ENCODE results near the gene NXNL1. TPM values are rescaled to one million over a fixed set of nuclear protein-coding genes. Genes with fewer than 3 reads are reported as not detected.

NXNL1 gene
- total and polyA plus RNA-seq, 9 donors: not detected

DNA sequence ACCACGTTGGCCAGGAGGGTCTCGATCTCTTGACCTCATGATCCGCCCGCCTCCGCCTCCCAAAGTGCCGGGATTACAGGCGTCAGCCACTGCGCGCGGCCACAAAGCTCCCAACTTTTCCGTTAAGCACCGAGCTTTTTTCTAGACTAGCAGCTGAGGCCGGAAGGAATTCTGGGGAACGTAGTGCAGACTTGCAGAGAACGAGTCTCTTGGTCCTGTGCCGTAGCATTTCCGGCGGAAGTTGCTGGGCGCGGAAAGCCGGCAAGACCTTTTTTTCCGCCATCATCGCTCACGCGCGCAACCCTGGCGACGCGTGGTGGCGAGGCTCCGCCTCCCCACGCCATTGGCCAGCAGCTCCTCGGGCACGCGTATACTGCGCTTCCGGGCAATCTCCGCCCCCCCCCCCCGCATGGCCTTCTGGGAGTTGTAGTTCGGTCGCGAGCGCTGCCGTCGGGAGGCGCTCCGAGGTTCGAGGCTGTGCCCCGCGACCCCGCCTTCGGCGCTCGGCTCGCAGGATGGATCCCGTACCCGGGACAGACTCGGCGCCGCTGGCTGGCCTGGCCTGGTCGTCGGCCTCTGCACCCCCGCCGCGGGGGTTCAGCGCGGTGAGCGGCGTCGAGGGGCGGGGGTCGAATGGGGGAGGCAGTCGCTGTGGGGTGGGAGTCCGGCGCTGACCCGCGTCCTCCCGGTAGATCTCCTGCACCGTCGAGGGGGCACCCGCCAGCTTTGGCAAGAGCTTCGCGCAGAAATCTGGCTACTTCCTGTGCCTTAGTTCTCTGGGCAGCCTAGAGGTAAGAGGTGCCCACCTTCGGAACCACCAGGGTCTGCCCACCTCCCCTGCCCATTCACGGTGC, 40.9 kb downstream of the NXNL1 start, which contains the start of gene MVB12A:
TSS of gene MVB12A (plus strand) at position 427 of the 854 bp plus-strand sequence. CDS start at position 516, 89 bp downstream.
- WGBS (ENCODE audit: insufficient coverage): 1% methylated on average over 74 of the region's 85 CpGs

DNA sequence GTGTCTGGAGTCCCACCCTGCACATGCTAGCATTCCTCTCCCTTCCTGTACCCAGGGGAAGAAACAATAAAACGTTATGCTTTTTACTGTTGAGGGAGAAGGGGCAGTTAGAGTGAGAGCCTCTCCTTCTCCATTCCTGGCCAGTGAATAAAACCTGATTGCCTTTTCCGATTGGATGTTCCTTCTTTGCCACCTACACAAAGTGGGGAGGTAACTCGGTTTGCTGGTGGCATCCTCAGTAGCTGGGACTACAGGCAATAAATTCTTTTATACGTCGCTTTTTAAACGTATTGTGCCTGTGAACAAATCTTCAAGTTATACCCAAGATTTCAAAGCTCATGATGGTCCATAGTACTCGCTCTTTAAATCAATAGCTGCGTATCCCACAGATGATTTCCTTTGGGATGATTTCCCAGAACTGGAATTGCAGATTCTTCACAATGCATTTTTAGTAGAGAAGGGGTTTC, 41.5 kb downstream of the NXNL1 start:
- peak overlapping the region; percentile 52 for H3K4me3 ChIP-seq (ENCODE audit: low read length)
- H3K9me3 ChIP-seq (replicated peaks; ENCODE audit: control insufficient read depth, low read depth, low read length): no peaks in the 10 kb centered on the region
- H3K27ac ChIP-seq (ENCODE audit: low read length): peak overlapping the region; percentile 94
- peaks cover 16% of the 10 kb centered on the region for H3K4me1 ChIP-seq (ENCODE audit: control insufficient read depth, insufficient read depth, low read length)
- H3K27me3 ChIP-seq (ENCODE audit: control insufficient read depth, insufficient read depth, low read length): no peaks in the 10 kb centered on the region
- peak; percentile 49 for DNase-seq
- WGBS (ENCODE audit: insufficient coverage): 13% methylated on average over 4 of the region's 8 CpGs
- peaks cover 14% of the 10 kb centered on the region for H3K36me3 ChIP-seq (ENCODE audit: control insufficient read depth, insufficient read depth, low read length)

More for the DNA sequence above, 40.9 kb downstream of the NXNL1 start, which contains the start of gene MVB12A:
- Histone ChIP-seq H3K36me3 (ENCODE audit: control insufficient read depth, insufficient read depth, low read length) (peaks cover 14% of the 10 kb centered on the region), H3K9me3 (replicated peaks; ENCODE audit: control insufficient read depth, low read depth, low read length) (no peaks in the 10 kb centered on the region), H3K27me3 (ENCODE audit: control insufficient read depth, insufficient read depth, low read length) (no peaks in the 10 kb centered on the region), H3K4me1 (ENCODE audit: control insufficient read depth, insufficient read depth, low read length) (peaks cover 20% of the 10 kb centered on the region), H3K4me3 (ENCODE audit: low read length) (peak within 1 kb of the TSS; percentile 52), H3K27ac (ENCODE audit: low read length) (peak within 1 kb of the TSS; percentile 94)
- peak; percentile 100 for DNase-seq

DNA sequence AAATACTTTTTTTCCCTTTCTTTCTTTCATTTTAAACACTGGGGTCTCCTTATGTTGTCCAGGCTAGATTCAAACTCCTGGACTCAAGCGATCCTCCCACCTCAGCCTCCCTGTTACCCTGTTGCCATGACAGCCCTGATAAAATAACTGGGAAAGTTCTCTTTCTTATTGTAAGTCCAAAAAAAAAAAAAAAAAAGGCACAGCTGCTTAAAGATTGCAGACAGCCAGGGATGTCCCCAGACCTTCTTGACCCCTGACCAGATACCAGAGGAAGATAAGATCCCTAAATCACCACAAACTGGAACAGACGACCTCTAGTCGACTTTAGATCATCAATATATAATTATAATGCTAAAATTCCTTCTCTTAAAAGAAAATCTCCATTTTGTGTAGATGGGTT, 42.0 kb downstream of the NXNL1 start:
- Histone ChIP-seq H3K4me1 (ENCODE audit: control insufficient read depth, insufficient read depth, low read length) (peaks cover 16% of the 10 kb centered on the region), H3K27ac (ENCODE audit: low read length) (peak overlapping the region; percentile 94), H3K9me3 (replicated peaks; ENCODE audit: control insufficient read depth, low read depth, low read length) (no peaks in the 10 kb centered on the region), H3K36me3 (ENCODE audit: control insufficient read depth, insufficient read depth, low read length) (peaks cover 11% of the 10 kb centered on the region), H3K27me3 (ENCODE audit: control insufficient read depth, insufficient read depth, low read length) (no peaks in the 10 kb centered on the region), H3K4me3 (ENCODE audit: low read length) (no peak overlapping the region)
- peak; percentile 47 for DNase-seq
- no CpG with 5 or more reads among the region's 3 CpGs for WGBS (ENCODE audit: insufficient coverage)

- no peaks in the 10 kb centered on the region for H3K36me3 ChIP-seq (ENCODE audit: control insufficient read depth, insufficient read depth, low read length)
- no peak overlapping the region for H3K4me3 ChIP-seq (ENCODE audit: low read length)
- 65% methylated on average over 3 of the region's 6 CpGs for WGBS (ENCODE audit: insufficient coverage)
- no peaks in the 10 kb centered on the region for H3K9me3 ChIP-seq (replicated peaks; ENCODE audit: control insufficient read depth, low read depth, low read length)
- H3K27me3 ChIP-seq (ENCODE audit: control insufficient read depth, insufficient read depth, low read length): no peaks in the 10 kb centered on the region
- H3K27ac ChIP-seq (ENCODE audit: low read length): no peak overlapping the region
- no peak for DNase-seq
- H3K4me1 ChIP-seq (ENCODE audit: control insufficient read depth, insufficient read depth, low read length): peaks cover 21% of the 10 kb centered on the region
Measured at GRCh38 chr19:17415121-17415520, 45.6 kb downstream of the NXNL1 start.

DNA sequence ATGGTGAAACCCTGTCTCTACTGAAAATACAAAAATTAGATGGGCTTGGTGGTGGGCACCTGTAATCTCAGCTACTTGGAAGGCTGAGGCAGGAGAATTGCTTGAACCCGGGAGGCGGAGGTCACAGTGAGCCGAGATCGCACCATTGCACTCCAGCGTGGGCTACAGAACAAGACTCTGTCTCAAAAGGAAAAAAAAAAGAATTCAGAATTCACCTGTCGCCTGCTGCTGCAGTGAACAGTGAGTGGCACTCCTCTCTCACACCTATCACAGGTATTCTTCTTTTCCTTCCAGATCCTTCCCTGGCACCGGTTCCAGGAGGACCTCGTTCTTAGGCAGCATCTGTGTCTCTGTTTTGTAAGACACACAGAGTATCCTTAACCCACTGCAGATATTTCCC, 46.6 kb downstream of the NXNL1 start:
- WGBS (ENCODE audit: insufficient coverage): 70% methylated on average over 7 of the region's 8 CpGs
- Histone ChIP-seq H3K4me3 (ENCODE audit: low read length) (no peak overlapping the region), H3K27ac (ENCODE audit: low read length) (no peak overlapping the region), H3K36me3 (ENCODE audit: control insufficient read depth, insufficient read depth, low read length) (no peaks in the 10 kb centered on the region), H3K27me3 (ENCODE audit: control insufficient read depth, insufficient read depth, low read length) (no peaks in the 10 kb centered on the region), H3K9me3 (replicated peaks; ENCODE audit: control insufficient read depth, low read depth, low read length) (no peaks in the 10 kb centered on the region), H3K4me1 (ENCODE audit: control insufficient read depth, insufficient read depth, low read length) (peaks cover 19% of the 10 kb centered on the region)
- no peak for DNase-seq

GRCh38 chr19:17411801-17412200, 48.9 kb downstream of the NXNL1 start:
- no peak for DNase-seq
- Histone ChIP-seq H3K27me3 (ENCODE audit: control insufficient read depth, insufficient read depth, low read length) (no peaks in the 10 kb centered on the region), H3K36me3 (ENCODE audit: control insufficient read depth, insufficient read depth, low read length) (no peaks in the 10 kb centered on the region), H3K27ac (ENCODE audit: low read length) (peak overlapping the region; percentile 72), H3K4me3 (ENCODE audit: low read length) (no peak overlapping the region), H3K4me1 (ENCODE audit: control insufficient read depth, insufficient read depth, low read length) (peaks cover 12% of the 10 kb centered on the region), H3K9me3 (replicated peaks; ENCODE audit: control insufficient read depth, low read depth, low read length) (no peaks in the 10 kb centered on the region)
- WGBS (ENCODE audit: insufficient coverage): 52% methylated on average over 10 of the region's 11 CpGs

DNA sequence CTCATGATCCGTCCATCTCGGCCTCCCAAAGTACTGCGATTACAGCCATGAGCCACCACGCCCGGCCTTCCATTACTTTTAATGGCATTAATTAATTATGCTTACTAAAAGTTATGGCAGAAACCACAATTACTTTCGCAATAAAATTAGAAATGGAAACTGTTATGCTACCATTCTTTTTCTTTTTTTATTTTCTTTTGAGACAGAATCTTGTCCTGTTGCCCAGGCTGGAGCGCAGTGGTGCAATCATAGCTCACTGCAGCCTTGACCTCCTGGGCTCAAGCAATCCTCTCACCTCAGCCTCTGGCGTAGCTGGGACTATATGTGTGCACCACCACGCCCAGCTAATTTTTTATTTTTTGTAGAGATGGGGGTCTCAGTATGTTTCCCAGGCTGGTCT, 50.7 kb downstream of the NXNL1 start:
- DNase-seq: no peak
- Histone ChIP-seq H3K4me3 (ENCODE audit: low read length) (no peak overlapping the region), H3K36me3 (ENCODE audit: control insufficient read depth, insufficient read depth, low read length) (no peaks in the 10 kb centered on the region), H3K4me1 (ENCODE audit: control insufficient read depth, insufficient read depth, low read length) (peaks cover 29% of the 10 kb centered on the region), H3K27me3 (ENCODE audit: control insufficient read depth, insufficient read depth, low read length) (no peaks in the 10 kb centered on the region), H3K9me3 (replicated peaks; ENCODE audit: control insufficient read depth, low read depth, low read length) (no peaks in the 10 kb centered on the region), H3K27ac (ENCODE audit: low read length) (no peak overlapping the region)
- 100% methylated on average over 1 of the region's 9 CpGs for WGBS (ENCODE audit: insufficient coverage)

- Histone ChIP-seq H3K27ac (ENCODE audit: low read length) (peak overlapping the region; percentile 89), H3K9me3 (replicated peaks; ENCODE audit: control insufficient read depth, low read depth, low read length) (no peaks in the 10 kb centered on the region), H3K4me3 (ENCODE audit: low read length) (no peak overlapping the region), H3K36me3 (ENCODE audit: control insufficient read depth, insufficient read depth, low read length) (peaks cover 3% of the 10 kb centered on the region), H3K27me3 (ENCODE audit: control insufficient read depth, insufficient read depth, low read length) (no peaks in the 10 kb centered on the region), H3K4me1 (ENCODE audit: control insufficient read depth, insufficient read depth, low read length) (peaks cover 23% of the 10 kb centered on the region)
- no peak for DNase-seq
- WGBS (ENCODE audit: insufficient coverage): 36% methylated on average over 2 of the region's 2 CpGs
Measured at GRCh38 chr19:17406887-17407196, 53.9 kb downstream of the NXNL1 start.

DNA sequence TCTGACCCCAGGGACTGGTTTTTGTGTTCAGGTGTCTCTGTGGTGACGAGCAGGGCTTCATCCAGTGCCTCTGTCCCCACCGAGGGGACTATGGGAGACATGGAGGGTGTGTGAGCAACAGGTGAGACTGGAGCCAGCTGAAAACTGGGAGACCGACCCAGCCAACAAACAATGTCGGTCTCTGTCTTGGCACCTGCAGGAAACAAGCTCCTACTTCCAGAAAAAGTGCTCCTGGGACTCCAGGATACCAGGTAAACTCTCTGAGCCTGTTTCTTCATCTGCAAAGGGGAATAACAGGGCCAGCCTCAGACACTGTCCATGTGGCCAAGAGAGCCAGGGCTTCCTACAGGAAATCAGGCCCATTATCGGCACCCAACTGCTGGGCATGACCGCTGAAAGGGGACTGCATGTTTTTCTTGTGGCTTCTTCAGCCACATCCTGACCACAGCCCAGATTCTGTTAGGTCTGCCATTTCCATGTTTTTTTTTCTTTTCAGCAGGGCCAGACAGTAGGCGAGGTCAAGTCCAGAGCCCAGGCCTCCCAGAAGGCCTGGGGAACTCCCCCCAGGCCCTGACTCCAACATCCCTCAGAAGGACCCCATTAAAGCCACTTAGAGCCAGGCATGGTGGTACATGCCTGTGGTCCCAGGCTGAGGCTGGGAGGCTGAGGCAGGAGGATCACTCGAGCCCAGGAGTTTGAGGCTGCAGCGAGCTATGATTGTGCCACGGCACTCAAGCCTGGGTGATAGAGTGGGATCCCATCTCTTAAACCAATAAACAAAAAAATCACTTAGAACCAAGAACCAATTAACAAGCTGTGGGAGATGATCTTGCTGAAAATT, 54.5 kb downstream of the NXNL1 start:
- no peaks in the 10 kb centered on the region for H3K9me3 ChIP-seq (replicated peaks; ENCODE audit: control insufficient read depth, low read depth, low read length)
- H3K36me3 ChIP-seq (ENCODE audit: control insufficient read depth, insufficient read depth, low read length): peaks cover 5% of the 10 kb centered on the region
- peak overlapping the region; percentile 25 for H3K4me3 ChIP-seq (ENCODE audit: low read length)
- 52% methylated on average over 5 of the region's 10 CpGs for WGBS (ENCODE audit: insufficient coverage)
- H3K27ac ChIP-seq (ENCODE audit: low read length): peak overlapping the region; percentile 89
- H3K4me1 ChIP-seq (ENCODE audit: control insufficient read depth, insufficient read depth, low read length): peaks cover 23% of the 10 kb centered on the region
- no peaks in the 10 kb centered on the region for H3K27me3 ChIP-seq (ENCODE audit: control insufficient read depth, insufficient read depth, low read length)
- DNase-seq: no peak

All from muscle of leg (tissue), 11 donors.